SK-N-MC (cell line): ENCODE results near the gene ZNF662.

ENCODE experiments used
- EZH2 ChIP-seq: fragments of 200-600 bp; sonication (generic); IDR thresholded peaks from one replicate; pipeline ENCODE4 v1.6.1; 2017; ENCODE audit warnings: antibody characterized with exemption
- POLR2AphosphoS5 ChIP-seq: IDR thresholded peaks from 2 replicates; pipeline ENCODE4 v1.6.1; 2012; ENCODE audit warnings: mild to moderate bottlenecking, low read depth, low read length, borderline replicate concordance

DNA sequence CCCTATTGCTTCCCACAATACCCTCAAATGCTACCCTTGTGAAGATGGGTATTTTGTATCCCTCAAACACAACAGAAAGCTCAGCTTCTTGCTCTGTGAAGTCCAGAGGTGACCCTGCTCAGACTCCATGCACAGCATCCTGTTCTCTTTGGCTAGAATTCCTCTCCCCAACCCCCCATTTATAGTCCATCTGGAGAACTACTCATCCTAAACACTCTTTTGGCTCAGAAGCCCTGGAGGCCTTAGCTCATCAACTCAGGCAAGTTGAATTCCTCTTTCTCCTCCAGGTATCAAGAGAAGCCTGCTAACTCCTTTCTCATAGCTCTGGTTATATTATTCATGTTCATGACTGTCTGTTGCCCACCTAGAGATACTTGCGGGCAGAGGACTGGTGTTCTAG, 54.8 kb downstream of the ZNF662 start:
- TF ChIP-seq POLR2AphosphoS5, result no peak
- no peak for TF ChIP-seq EZH2
